Upper lobe of left lung (tissue), 6 donors: ENCODE data around the gene ZNF282. TPM values are rescaled to one million over a fixed set of nuclear protein-coding genes. Genes with fewer than 3 reads are reported as not detected.
"Not testable (repeated sequence)": the region's sequence is repeated elsewhere in the genome, so short reads cannot be mapped to it uniquely, and the experiment has no call there.

ENCODE experiments used
- ATAC-seq, 2 donors: fragments of 200-7000 bp; cut with Tn5 transposase; one replicate each; pipeline ENCODE4 v1.9.1; 2022; ENCODE audit warnings: mild to moderate bottlenecking in 2 of 2, moderate library complexity in 2 of 2; ENCODE audit not compliant: low FRiP score in 2 of 2
- DNase-seq, 2 donors: peaks; one replicate each; pipeline ENCODE4 v3.0.0-alpha.2; 2019 to 2020
- H3K27ac ChIP-seq, 4 donors: fragments of 200-600 bp; sonication (generic); one replicate each; pipeline ENCODE4 v1.5.1; 2016 to 2019
- H3K27me3 ChIP-seq, 4 donors: fragments of 200-600 bp; sonication (generic); one replicate each; pipeline ENCODE4 v1.5.1; 2017 to 2019
- H3K36me3 ChIP-seq, 4 donors: fragments of 200-600 bp; sonication (generic); one replicate each; pipeline ENCODE4 v1.5.1; 2016 to 2019
- H3K4me1 ChIP-seq, 4 donors: fragments of 200-600 bp; sonication (generic); one replicate each; pipeline ENCODE4 v1.5.1; 2018 to 2019
- H3K4me3 ChIP-seq, 4 donors: fragments of 200-600 bp; sonication (generic); one replicate each; pipeline ENCODE4 v1.5.1; 2017 to 2019; ENCODE audit warnings: mild to moderate bottlenecking in 2 of 4, moderate library complexity in 1 of 4
- H3K9me3 ChIP-seq, 4 donors: fragments of 200-600 bp; sonication (generic); one replicate each; pipeline ENCODE4 v1.5.1; 2018 to 2019
- EP300 ChIP-seq, 4 donors: sonication (generic); formaldehyde crosslinking; IDR thresholded peaks; one replicate each; pipeline ENCODE4 v1.5.1; 2017; ENCODE audit warnings: antibody characterized with exemption in 4 of 4, control low read depth in 2 of 4
- POLR2A ChIP-seq, 4 donors: fragments of 450-650 bp; IDR thresholded peaks; one replicate each; pipeline ENCODE4 v1.5.1; 2016 to 2017; ENCODE audit warnings: antibody characterized with exemption in 4 of 4, mild to moderate bottlenecking in 2 of 4
- POLR2AphosphoS5 ChIP-seq, 2 donors: sonication (generic); formaldehyde crosslinking; IDR thresholded peaks; one replicate each; pipeline ENCODE4 v1.5.1; 2017; ENCODE audit warnings: antibody characterized with exemption in 2 of 2
- WGBS, 2 donors: methylation state at CpG; one replicate each; pipeline ENCODE4 v1.1.5; 2017 to 2018; 5-methylcytosine and 5-hydroxymethylcytosine counted together
- total RNA-seq, 6 donors: library from RNA; depleted of rRNA in 4 of 6; stranded (reverse); fragments of >200 nt in 4 of 6; gene quantifications; one replicate each; pipeline versions ENCODE4 v1.1.0 to v1.2.1, GENCODE V29; 2016 to 2021
- TF ChIP-seq, protein P1 (sequence below), 6 experiments: fragments of 450-650 bp in 4 of 6; fragments of 200-600 bp in 2 of 6; sonication (generic) in 2 of 6; IDR thresholded peaks; one replicate each; pipeline ENCODE4 v1.5.1; 2016 to 2019; ENCODE audit warnings: antibody characterized with exemption in 6 of 6
- donor health status: DM: no; HTN: no; CAD: no; lungs with moderate emphysema.
- donor health status: DM: no; HTN: yes; CAD: no; lungs with severe emphysema.

Gene ZNF282
- total RNA-seq, 6 donors from 2014 or later = 20.7 to 35.6 (median 26.7) TPM

DNA sequence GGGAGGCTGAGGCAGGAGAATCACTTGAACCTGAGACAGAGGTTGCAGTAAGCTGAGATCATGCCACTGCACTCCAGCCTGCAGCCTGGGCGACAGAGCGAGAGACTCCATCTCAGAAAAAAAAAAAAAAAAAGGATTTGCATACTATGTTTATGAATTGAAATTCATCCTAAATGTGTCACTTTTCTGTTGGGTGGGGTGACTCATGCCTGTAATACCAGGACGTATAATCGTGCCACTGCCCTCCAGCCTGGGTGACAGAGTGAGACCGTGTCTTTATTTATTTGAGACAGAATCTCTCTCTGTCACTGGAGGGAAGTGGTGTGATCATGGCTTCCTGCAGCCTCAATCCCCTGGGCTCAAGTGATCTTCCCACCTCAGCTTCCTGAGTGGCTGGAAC, 49.9 kb downstream of the ZNF282 start:
- TF ChIP-seq EP300 (IDR thresholded peaks at IDR 0.05) (no peak), POLR2AphosphoS5 (IDR thresholded peaks at IDR 0.05) (no peak), POLR2A (IDR thresholded peaks at IDR 0.05) (no peak)
- TF ChIP-seq, protein P1, sequence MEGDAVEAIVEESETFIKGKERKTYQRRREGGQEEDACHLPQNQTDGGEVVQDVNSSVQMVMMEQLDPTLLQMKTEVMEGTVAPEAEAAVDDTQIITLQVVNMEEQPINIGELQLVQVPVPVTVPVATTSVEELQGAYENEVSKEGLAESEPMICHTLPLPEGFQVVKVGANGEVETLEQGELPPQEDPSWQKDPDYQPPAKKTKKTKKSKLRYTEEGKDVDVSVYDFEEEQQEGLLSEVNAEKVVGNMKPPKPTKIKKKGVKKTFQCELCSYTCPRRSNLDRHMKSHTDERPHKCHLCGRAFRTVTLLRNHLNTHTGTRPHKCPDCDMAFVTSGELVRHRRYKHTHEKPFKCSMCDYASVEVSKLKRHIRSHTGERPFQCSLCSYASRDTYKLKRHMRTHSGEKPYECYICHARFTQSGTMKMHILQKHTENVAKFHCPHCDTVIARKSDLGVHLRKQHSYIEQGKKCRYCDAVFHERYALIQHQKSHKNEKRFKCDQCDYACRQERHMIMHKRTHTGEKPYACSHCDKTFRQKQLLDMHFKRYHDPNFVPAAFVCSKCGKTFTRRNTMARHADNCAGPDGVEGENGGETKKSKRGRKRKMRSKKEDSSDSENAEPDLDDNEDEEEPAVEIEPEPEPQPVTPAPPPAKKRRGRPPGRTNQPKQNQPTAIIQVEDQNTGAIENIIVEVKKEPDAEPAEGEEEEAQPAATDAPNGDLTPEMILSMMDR (IDR thresholded peaks at IDR 0.05) = no peak
- ATAC-seq = no peak
- Histone ChIP-seq H3K27ac (no peak overlapping the region), H3K9me3 (no peaks in the 10 kb centered on the region), H3K36me3 (peaks cover 0 to 5% (median 1%) of the 10 kb centered on the region in 4 donors), H3K27me3 (no peaks in the 10 kb centered on the region), H3K4me1 (peaks cover 9 to 12% (median 10%) of the 10 kb centered on the region in 4 donors), H3K4me3 (no peak overlapping the region)
- DNase-seq = no peak
- WGBS, 2 donors = 60 to 64% methylated on average over 5 of the region's 5 CpGs

DNA sequence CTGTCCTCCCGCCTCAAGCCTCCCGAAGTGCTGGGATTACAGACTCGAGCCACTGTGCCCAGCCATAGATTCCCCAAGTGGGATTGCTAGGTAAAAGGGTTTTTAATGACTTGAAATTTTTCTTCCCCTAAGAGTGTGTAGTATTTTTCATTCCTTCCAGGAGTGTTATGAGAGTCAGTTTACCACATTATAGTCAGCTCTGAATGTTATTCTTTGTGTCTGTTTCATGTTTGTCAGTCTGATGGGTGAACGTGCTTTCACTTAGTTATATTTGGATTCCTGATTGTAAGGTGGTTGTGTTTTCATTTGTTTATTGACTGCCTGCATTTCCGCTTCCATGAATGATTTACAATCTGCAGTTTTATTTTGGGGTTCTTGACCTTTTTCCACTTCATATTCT, 50.4 kb downstream of the ZNF282 start:
- Histone ChIP-seq H3K4me3 (no peak overlapping the region), H3K36me3 (peaks cover 2 to 10% (median 6%) of the 10 kb centered on the region in 4 donors), H3K27ac (no peak overlapping the region), H3K9me3 (no peaks in the 10 kb centered on the region), H3K27me3 (no peaks in the 10 kb centered on the region), H3K4me1 (peaks cover 4 to 7% (median 5%) of the 10 kb centered on the region in 4 donors)
- TF ChIP-seq EP300 (IDR thresholded peaks at IDR 0.05) (no peak), POLR2AphosphoS5 (IDR thresholded peaks at IDR 0.05) (no peak), POLR2A (IDR thresholded peaks at IDR 0.05) (no peak)
- TF ChIP-seq, protein P1 (IDR thresholded peaks at IDR 0.05) = no peak
- 84 to 89% methylated on average over 5 of the region's 5 CpGs for WGBS, 2 donors
- ATAC-seq (no peak), DNase-seq (no peak)

DNA sequence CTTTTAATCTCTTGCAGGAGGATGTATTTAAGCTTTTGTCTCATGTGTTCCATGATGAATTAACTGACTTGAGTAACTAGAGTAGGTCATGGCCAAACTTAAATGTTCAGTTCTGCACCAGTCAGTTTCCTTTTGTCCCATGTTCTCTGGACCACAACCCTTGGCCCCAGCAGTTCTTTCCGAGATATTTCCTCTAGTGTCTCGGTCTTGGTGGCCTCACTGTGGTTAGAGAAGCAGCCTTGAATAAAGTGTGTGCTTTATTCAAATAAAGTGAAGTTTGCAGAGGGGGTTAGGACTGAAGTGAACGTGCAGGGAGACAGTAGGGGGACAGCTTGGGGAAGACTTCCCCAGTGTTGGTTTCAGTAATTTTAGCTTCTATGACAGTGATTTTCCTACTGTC, 53.4 kb downstream of the ZNF282 start:
- no peak for TF ChIP-seq POLR2A (IDR thresholded peaks at IDR 0.05)
- TF ChIP-seq, protein P1 (IDR thresholded peaks at IDR 0.05) = no peak
- TF ChIP-seq EP300 (IDR thresholded peaks at IDR 0.05) = no peak
- no peak for TF ChIP-seq POLR2AphosphoS5 (IDR thresholded peaks at IDR 0.05)
- no peaks in the 10 kb centered on the region for H3K27me3 ChIP-seq
- H3K4me1 ChIP-seq = no peaks in the 10 kb centered on the region
- no peak overlapping the region for H3K4me3 ChIP-seq
- no peak for ATAC-seq
- H3K27ac ChIP-seq = no peak overlapping the region
- no peaks in the 10 kb centered on the region for H3K9me3 ChIP-seq
- no peak for DNase-seq
- WGBS, 2 donors = 73 to 77% methylated on average over 3 of the region's 3 CpGs
- peaks cover 22 to 40% (median 30%) of the 10 kb centered on the region in 4 donors for H3K36me3 ChIP-seq

DNA sequence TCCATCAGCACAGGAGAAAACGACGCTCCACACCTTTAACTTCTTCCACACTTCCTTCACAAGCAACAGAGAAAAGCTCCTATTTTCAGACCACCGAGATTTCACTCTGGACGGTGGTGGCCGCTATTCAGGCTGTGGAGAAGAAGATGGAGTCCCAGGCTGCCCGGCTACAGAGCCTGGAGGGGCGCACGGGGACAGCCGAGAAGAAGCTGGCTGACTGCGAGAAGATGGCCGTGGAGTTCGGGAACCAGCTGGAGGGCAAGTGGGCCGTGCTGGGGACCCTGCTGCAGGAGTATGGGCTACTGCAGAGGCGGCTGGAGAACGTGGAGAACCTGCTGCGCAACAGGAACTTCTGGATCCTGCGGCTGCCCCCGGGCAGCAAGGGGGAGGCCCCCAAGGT, 54.8 kb downstream of the ZNF282 start:
- DNase-seq = peak in 1 of 2 donors; percentile 46
- not testable (repeated sequence) for H3K27me3 ChIP-seq, ATAC-seq, H3K4me3 ChIP-seq, H3K9me3 ChIP-seq, H3K27ac ChIP-seq, H3K4me1 ChIP-seq
- H3K36me3 ChIP-seq = peaks cover 32 to 54% (median 42%) of the 10 kb centered on the region in 4 donors
- 94 to 96% methylated on average over 18 of the region's 18 CpGs for WGBS, 2 donors

DNA sequence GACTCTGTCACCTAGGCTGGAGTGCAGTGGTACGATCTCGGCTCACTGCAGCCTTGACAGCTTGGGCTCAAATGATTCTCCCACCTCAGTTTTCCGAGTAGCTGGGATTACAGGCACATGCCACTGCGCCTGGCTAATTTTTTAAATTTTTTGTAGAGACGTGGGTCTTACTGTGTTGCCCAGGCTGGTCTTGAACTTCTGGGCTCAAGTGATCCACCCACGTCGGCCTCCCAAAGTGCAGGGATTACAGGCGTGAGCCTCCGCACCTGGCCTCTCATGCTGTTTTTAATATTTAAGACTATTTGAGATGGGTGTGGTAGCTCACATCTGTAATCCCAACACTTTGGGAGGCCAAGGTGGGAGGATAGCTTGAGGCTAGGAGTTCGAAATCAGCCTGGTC, 56.2 kb downstream of the ZNF282 start:
- not testable (repeated sequence) for H3K27me3 ChIP-seq, H3K4me1 ChIP-seq, H3K9me3 ChIP-seq, DNase-seq, H3K4me3 ChIP-seq, H3K27ac ChIP-seq, ATAC-seq
- 95 to 98% methylated on average over 10 of the region's 10 CpGs for WGBS, 2 donors
- H3K36me3 ChIP-seq = peaks cover 32 to 66% (median 48%) of the 10 kb centered on the region in 4 donors

DNA sequence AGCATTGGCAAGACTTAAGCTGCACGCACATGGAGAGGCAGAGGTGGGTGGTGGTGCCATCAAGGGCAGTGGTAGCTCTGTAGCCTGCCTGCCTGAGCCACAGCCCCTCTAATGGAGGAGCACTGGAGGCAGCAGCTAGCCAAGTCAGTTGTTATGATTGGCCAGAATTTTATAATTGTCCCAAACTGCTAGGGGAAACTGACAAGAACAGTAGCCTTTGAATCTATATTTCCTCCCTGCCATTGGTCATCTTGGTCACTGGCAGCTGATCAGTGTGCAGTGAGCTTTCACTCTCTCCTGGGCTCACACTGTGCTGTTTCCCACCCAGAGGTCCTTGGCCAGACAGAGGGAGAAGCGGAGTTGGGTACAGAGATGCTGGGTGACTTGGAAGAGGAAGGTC, 57.0 kb downstream of the ZNF282 start:
- DNase-seq = no peak
- Histone ChIP-seq H3K4me3 (no peak overlapping the region), H3K9me3 (no peaks in the 10 kb centered on the region), H3K4me1 (no peaks in the 10 kb centered on the region), H3K27me3 (no peaks in the 10 kb centered on the region), H3K36me3 (peaks cover 32 to 66% (median 48%) of the 10 kb centered on the region in 4 donors), H3K27ac (no peak overlapping the region)
- TF ChIP-seq, protein P1 (IDR thresholded peaks at IDR 0.05) = no peak
- no peak for TF ChIP-seq EP300 (IDR thresholded peaks at IDR 0.05)
- no peak for TF ChIP-seq POLR2AphosphoS5 (IDR thresholded peaks at IDR 0.05)
- TF ChIP-seq POLR2A (IDR thresholded peaks at IDR 0.05) = no peak
- 97 to 100% methylated on average over 2 of the region's 2 CpGs for WGBS, 2 donors
- no peak for ATAC-seq
